ENCODE measurements around the gene ITIH2. TPM values are rescaled to one million over a fixed set of nuclear protein-coding genes. Genes with fewer than 3 reads are reported as not detected.

The ITIH2 gene
- total RNA-seq, 6 experiments from 2014 or later, result 399 to 1,113 (median 694) TPM

- WGBS (ENCODE audit: insufficient coverage, low coverage, low lambda C conversion rate, missing lambda C conversion rate), result 38% methylated on average over 2 of the region's 4 CpGs
- no peak for DNase-seq
- ATAC-seq, result peak in 3 of 4 donors; percentile 8 to 19 (median 9)
- Histone ChIP-seq H3K9me3 (no peaks in the 10 kb centered on the region), H3K36me3 (no peaks in the 10 kb centered on the region), H3K27ac (peak overlapping the region in 1 of 3 donors; percentile 87), H3K4me3 (peak overlapping the region in 2 of 3 donors; percentile 53 to 62), H3K27me3 (no peaks in the 10 kb centered on the region), H3K4me1 (peaks cover 0 to 55% (median 12%) of the 10 kb centered on the region in 4 donors)
- intact Hi-C loops (cut with DNase I), result no loop called here
- TF ChIP-seq POLR2A (IDR thresholded peaks at IDR 0.05), result no peak
- TF ChIP-seq CTCF (IDR thresholded peaks at IDR 0.05), result no peak
Measured at GRCh38 chr10:7702288-7702812, 766 bp upstream of the ITIH2 start.

GRCh38 chr10:7704071-7705016 is 1.2 kb downstream of the ITIH2 start:
- Histone ChIP-seq H3K36me3 (peaks cover 0 to 2% (median 0%) of the 10 kb centered on the region in 4 donors), H3K4me1 (peaks cover 0 to 61% (median 15%) of the 10 kb centered on the region in 4 donors), H3K9me3 (no peaks in the 10 kb centered on the region), H3K27ac (peak overlapping the region; percentile 51 to 87 (median 61)), H3K27me3 (no peaks in the 10 kb centered on the region), H3K4me3 (peak overlapping the region; percentile 36 to 62 (median 53))
- no peak for ATAC-seq
- intact Hi-C loops (cut with DNase I), result no loop called here
- DNase-seq, result no peak
- TF ChIP-seq CTCF (IDR thresholded peaks at IDR 0.05) (no peak), POLR2A (IDR thresholded peaks at IDR 0.05) (no peak)
- WGBS (ENCODE audit: insufficient coverage, low coverage, low lambda C conversion rate, missing lambda C conversion rate), result 23% methylated on average over 8 of the region's 8 CpGs

- 20% methylated on average over 3 of the region's 3 CpGs for WGBS (ENCODE audit: insufficient coverage, low coverage, low lambda C conversion rate, missing lambda C conversion rate)
- ATAC-seq (no peak), DNase-seq (no peak)
- Histone ChIP-seq H3K27ac (peak overlapping the region; percentile 51 to 87 (median 61)), H3K4me1 (peaks cover 0 to 61% (median 11%) of the 10 kb centered on the region in 4 donors), H3K9me3 (no peaks in the 10 kb centered on the region), H3K27me3 (no peaks in the 10 kb centered on the region), H3K36me3 (peaks cover 0 to 5% (median 0%) of the 10 kb centered on the region in 4 donors), H3K4me3 (peak overlapping the region; percentile 36 to 62 (median 53))
- TF ChIP-seq POLR2A (IDR thresholded peaks at IDR 0.05) (no peak), CTCF (IDR thresholded peaks at IDR 0.05) (no peak)
- intact Hi-C loops (cut with DNase I), result no loop called here
Measured at GRCh38 chr10:7705341-7705740, 2.2 kb downstream of the ITIH2 start.

GRCh38 chr10:7706534-7707073 is 3.5 kb downstream of the ITIH2 start:
- H3K4me3 ChIP-seq, result peak overlapping the region in 2 of 3 donors; percentile 53 to 62
- ATAC-seq (peak; percentile 10 to 19 (median 11)), DNase-seq (no peak)
- peaks cover 0 to 53% (median 8%) of the 10 kb centered on the region in 4 donors for H3K4me1 ChIP-seq
- no peaks in the 10 kb centered on the region for H3K9me3 ChIP-seq
- H3K36me3 ChIP-seq, result peaks cover 0 to 10% (median 3%) of the 10 kb centered on the region in 4 donors
- WGBS (ENCODE audit: insufficient coverage, low coverage, low lambda C conversion rate, missing lambda C conversion rate), result 19% methylated on average over 4 of the region's 4 CpGs
- no peaks in the 10 kb centered on the region for H3K27me3 ChIP-seq
- TF ChIP-seq POLR2A (IDR thresholded peaks at IDR 0.05) (no peak), CTCF (IDR thresholded peaks at IDR 0.05) (no peak)
- intact Hi-C loops (cut with DNase I), result no loop called here
- H3K27ac ChIP-seq, result peak overlapping the region; percentile 35 to 87 (median 55)

Measured in right lobe of liver (tissue), 6 donors.